ENCODE measurements around the gene PRM1.

Gene PRM1

DNA sequence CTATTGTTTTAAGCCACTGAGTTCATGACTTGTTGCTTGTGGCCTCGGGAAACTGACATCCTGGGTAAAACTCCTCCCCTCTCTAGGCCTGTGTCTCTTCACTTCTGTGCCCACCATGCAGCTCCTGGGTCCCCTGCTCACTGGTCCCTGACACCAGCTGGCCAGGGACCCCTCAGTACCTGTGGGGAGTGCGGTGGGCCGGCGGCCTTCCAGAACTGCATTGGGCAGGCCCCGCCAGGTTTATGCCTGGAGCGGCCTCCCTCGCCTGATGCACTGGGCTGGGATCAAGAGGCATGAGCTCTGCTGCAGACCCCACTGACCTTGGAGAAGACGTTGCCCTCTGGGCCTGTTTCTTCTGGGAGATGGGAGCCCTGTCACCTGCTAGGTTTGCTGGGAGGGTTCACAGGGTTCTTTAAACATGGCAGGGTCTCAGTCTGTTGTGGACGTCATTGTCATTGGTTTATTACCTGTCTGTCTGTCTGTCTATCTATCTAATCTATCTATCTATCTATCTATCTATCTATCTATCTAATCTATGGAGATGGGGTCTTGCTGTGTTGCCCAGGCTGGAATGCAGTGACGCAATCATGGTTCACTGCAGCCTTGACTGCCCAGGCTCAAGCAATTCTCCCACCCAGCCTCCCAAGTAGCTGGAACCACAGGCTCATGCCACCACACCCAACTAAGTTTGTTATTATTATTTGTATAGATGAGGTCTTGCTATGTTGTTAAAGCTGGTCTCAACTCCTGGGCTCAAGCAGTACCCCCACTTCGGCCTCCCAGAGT is 42.6 kb upstream of the PRM1 start:
- H3K4me1 ChIP-seq (ENCODE audit: control insufficient read depth, low read length) = peaks cover 52% of the 10 kb centered on the region
- no peak overlapping the region for H3K27ac ChIP-seq (ENCODE audit: low read depth, low read length)
- TF ChIP-seq CTCF (IDR thresholded peaks at IDR 0.05; ENCODE audit: low read depth, low read length, poor library complexity, severe bottlenecking) (no peak), EZH2phosphoT487 (IDR thresholded peaks at IDR 0.05; ENCODE audit: borderline replicate concordance, low read length) (no peak)
- peaks cover 7% of the 10 kb centered on the region for H3F3A ChIP-seq (ENCODE audit: control insufficient read depth, insufficient read depth)
- H4K20me1 ChIP-seq (ENCODE audit: control insufficient read depth, insufficient read depth, low read depth, low read length) = no peaks in the 10 kb centered on the region
- peaks cover 26% of the 10 kb centered on the region for H3K27me3 ChIP-seq (ENCODE audit: control insufficient read depth, low read length)
- no peak overlapping the region for H3K4me3 ChIP-seq (ENCODE audit: low read length)
- H3K79me2 ChIP-seq (ENCODE audit: control insufficient read depth, low read length) = no peaks in the 10 kb centered on the region
- peaks cover 6% of the 10 kb centered on the region for H3K9me3 ChIP-seq (ENCODE audit: control insufficient read depth, insufficient read depth, low read length)
- H3K9me2 ChIP-seq (replicated peaks; ENCODE audit: control insufficient read depth, low read length) = no peaks in the 10 kb centered on the region
- no peak overlapping the region for H3K4me2 ChIP-seq (ENCODE audit: low read length)
- H3K36me3 ChIP-seq (ENCODE audit: control insufficient read depth, low read length) = no peaks in the 10 kb centered on the region

- Histone ChIP-seq H4K20me1 (ENCODE audit: control insufficient read depth, insufficient read depth, low read depth, low read length) (no peaks in the 10 kb centered on the region), H3K4me1 (ENCODE audit: control insufficient read depth, low read length) (peaks cover 46% of the 10 kb centered on the region), H3K27me3 (ENCODE audit: control insufficient read depth, low read length) (peaks cover 23% of the 10 kb centered on the region), H3K4me2 (ENCODE audit: low read length) (no peak overlapping the region), H3F3A (ENCODE audit: control insufficient read depth, insufficient read depth) (peaks cover 6% of the 10 kb centered on the region), H3K79me2 (ENCODE audit: control insufficient read depth, low read length) (no peaks in the 10 kb centered on the region), H3K27ac (ENCODE audit: low read depth, low read length) (no peak overlapping the region), H3K9me3 (ENCODE audit: control insufficient read depth, insufficient read depth, low read length) (peaks cover 6% of the 10 kb centered on the region), H3K36me3 (ENCODE audit: control insufficient read depth, low read length) (no peaks in the 10 kb centered on the region), H3K9me2 (replicated peaks; ENCODE audit: control insufficient read depth, low read length) (no peaks in the 10 kb centered on the region), H3K4me3 (ENCODE audit: low read length) (no peak overlapping the region)
- TF ChIP-seq EZH2phosphoT487 (IDR thresholded peaks at IDR 0.05; ENCODE audit: borderline replicate concordance, low read length) = no peak
- no peak for TF ChIP-seq CTCF (IDR thresholded peaks at IDR 0.05; ENCODE audit: low read depth, low read length, poor library complexity, severe bottlenecking)
Observed at GRCh38 chr16:11322823-11323222, 41.7 kb upstream of the PRM1 start.

GRCh38 chr16:11321662-11322061 is 40.5 kb upstream of the PRM1 start:
- TF ChIP-seq EZH2phosphoT487 (IDR thresholded peaks at IDR 0.05; ENCODE audit: borderline replicate concordance, low read length) (no peak), CTCF (IDR thresholded peaks at IDR 0.05; ENCODE audit: low read depth, low read length, poor library complexity, severe bottlenecking) (no peak)
- Histone ChIP-seq H3K4me3 (ENCODE audit: low read length) (no peak overlapping the region), H3F3A (ENCODE audit: control insufficient read depth, insufficient read depth) (peaks cover 6% of the 10 kb centered on the region), H3K27ac (ENCODE audit: low read depth, low read length) (no peak overlapping the region), H3K79me2 (ENCODE audit: control insufficient read depth, low read length) (no peaks in the 10 kb centered on the region), H3K9me2 (replicated peaks; ENCODE audit: control insufficient read depth, low read length) (no peaks in the 10 kb centered on the region), H3K4me2 (ENCODE audit: low read length) (no peak overlapping the region), H3K4me1 (ENCODE audit: control insufficient read depth, low read length) (peaks cover 36% of the 10 kb centered on the region), H3K27me3 (ENCODE audit: control insufficient read depth, low read length) (peaks cover 12% of the 10 kb centered on the region), H4K20me1 (ENCODE audit: control insufficient read depth, insufficient read depth, low read depth, low read length) (no peaks in the 10 kb centered on the region), H3K36me3 (ENCODE audit: control insufficient read depth, low read length) (no peaks in the 10 kb centered on the region), H3K9me3 (ENCODE audit: control insufficient read depth, insufficient read depth, low read length) (no peaks in the 10 kb centered on the region)

All from DOHH2 (cell line).